ENCODE results near the gene RALGAPA2.

- TF ChIP-seq CTCF (IDR thresholded peaks at IDR 0.05) (no peak), POLR2A (IDR thresholded peaks at IDR 0.05) (no peak)
Observed at GRCh38 chr20:20547221-20547875, 165.1 kb downstream of the RALGAPA2 start.

Measured in thyroid gland (tissue), 4 donors.